LNCAP (cell line): Measurements from ENCODE around the gene CFAP90.

Source experiments
- TF ChIP-seq, protein P1 (sequence below): fragments of 450-650 bp; IDR thresholded peaks from 2 replicates; pipeline ENCODE4 v1.5.1; 2017; ENCODE audit warnings: mild to moderate bottlenecking

The CFAP90 gene

DNA sequence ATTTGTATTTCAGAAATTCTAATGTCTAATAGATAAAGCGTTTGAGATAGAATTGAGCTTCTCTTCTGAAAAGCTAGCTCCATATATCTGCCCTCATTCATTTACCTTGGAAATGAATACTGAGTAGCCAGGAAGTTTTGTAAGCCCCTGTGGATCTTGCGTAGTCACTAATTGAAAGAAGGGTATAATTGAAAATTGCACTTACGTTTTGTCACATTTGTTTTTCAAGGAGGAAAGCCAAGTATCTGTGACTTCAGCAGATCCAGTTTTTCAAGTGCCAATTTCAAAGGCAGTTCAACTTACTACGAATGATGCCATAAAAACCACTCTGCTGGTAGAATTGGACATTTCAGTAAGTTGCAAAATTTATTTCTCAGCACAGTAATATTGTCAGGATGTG, 32.0 kb upstream of the CFAP90 start:
- TF ChIP-seq, protein P1, sequence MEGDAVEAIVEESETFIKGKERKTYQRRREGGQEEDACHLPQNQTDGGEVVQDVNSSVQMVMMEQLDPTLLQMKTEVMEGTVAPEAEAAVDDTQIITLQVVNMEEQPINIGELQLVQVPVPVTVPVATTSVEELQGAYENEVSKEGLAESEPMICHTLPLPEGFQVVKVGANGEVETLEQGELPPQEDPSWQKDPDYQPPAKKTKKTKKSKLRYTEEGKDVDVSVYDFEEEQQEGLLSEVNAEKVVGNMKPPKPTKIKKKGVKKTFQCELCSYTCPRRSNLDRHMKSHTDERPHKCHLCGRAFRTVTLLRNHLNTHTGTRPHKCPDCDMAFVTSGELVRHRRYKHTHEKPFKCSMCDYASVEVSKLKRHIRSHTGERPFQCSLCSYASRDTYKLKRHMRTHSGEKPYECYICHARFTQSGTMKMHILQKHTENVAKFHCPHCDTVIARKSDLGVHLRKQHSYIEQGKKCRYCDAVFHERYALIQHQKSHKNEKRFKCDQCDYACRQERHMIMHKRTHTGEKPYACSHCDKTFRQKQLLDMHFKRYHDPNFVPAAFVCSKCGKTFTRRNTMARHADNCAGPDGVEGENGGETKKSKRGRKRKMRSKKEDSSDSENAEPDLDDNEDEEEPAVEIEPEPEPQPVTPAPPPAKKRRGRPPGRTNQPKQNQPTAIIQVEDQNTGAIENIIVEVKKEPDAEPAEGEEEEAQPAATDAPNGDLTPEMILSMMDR, result no peak

DNA sequence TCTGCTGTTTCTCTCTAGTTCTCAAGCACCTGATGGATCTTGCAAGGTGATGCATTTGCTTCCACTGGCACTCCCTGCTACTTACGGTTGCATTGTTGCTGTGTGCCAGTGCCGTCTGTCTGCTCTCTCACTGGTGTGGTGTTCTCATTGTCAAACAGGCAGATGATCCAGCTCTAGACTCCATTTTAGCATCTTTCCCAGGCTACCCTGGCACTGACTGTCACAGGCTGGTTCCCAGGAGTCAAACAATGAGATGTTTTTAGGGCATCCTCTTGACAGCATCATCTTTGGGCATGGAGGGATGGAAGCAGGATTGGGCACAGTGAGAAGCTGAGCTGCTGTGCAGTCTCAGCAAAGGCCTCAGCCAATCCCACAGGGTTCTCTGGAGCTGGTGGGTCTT, 30.9 kb upstream of the CFAP90 start:
- TF ChIP-seq, protein P1, result no peak

DNA sequence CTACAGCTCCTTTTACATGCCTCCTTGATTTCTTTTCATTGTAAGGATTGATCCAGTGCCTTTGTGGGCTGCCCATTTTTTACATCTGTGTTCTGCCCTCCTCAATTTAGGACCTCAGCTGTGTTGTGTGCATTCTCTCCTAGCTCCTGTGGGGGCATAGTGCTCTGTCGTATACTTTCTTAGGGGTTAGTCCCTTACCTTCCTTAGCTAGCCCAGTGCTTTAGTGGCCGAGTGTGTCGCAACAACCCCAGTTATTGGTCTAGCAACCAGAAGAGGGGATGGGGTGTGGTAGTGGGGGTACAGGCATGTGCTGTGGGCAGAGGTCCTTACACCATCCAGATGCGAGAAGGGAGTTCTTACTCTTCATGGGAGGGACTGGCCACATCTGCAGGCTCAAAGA, 30.2 kb upstream of the CFAP90 start:
- TF ChIP-seq, protein P1, result no peak

DNA sequence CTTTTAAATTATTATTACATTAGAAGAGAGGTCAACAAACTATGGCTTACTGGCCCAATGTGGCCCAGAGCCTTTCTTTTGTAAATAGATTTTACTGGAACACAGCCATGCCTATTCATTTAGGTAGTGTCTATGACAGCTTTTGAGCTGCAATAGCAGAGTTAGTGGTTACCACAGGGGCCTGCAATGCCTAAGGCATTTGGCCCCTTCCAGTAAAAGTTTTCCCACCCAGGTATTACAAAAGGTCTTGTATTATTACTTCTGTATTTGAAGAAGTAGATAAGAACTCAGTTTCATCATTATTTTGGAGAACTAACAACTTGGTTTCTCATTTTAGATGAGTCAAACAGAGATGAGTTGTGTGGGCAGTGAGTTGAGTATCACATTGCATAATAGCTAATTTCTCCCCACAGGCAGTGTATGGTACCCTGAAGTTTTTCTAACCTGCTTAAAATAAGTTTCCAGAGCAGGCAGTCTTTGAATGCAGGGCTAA, 27.5 kb upstream of the CFAP90 start:
- TF ChIP-seq, protein P1, result no peak

DNA sequence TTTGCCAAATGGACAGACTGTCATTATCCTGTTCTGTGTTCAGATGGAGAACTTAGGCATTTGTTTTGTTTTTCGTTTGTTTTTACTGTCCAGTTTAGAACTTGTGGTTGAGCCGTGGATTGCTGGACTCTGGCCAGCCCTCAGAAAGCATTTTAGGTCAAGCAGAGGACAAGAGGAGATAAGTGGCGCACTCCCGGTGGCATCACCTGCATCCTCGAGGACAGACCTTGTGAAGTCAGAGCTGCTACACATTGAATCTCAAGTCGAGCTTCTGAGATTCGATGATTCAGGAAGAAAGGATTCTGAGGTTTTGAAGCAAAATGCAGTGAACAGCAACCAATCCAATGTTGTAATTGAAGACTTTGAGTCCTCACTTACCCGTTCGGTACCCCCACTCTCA, 26.9 kb upstream of the CFAP90 start:
- TF ChIP-seq, protein P1, result no peak

DNA sequence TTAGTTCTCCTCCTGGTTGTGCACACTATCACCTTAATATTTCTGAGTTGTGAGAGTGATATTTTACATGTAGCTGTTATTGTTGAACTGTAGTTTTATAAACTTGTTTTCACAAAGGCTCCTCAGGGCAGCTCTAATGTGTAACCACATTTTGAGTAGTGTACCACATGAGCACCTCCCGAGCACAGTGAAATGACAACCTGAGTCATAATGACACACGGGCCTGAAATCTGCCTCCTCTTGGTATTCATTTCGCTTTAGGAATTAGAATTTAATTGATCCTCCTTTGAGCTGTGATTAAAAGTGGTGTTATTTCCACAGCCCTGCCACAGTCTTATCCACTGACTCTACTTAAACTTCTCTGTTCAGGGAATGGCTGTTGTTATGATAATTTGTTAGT, 25.9 kb upstream of the CFAP90 start:
- TF ChIP-seq, protein P1, result no peak

DNA sequence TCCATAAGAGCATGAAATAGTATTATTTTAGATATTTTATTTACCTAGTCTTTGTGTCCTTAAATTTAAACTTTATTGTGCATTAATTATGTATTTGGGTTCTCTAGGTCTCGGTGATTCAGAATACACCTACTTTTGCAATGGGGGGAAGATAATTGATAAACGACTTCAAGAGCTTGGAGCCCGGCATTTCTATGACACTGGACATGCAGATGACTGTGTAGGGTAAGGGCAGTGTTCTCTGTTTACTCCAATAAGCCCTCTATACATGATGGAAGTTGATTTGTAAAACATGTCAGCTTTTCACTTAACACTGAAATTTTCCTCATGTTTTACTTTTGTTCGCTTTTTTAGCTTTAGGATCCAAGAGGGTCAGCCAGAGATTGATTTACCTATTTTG, 24.2 kb upstream of the CFAP90 start:
- TF ChIP-seq, protein P1, result no peak

DNA sequence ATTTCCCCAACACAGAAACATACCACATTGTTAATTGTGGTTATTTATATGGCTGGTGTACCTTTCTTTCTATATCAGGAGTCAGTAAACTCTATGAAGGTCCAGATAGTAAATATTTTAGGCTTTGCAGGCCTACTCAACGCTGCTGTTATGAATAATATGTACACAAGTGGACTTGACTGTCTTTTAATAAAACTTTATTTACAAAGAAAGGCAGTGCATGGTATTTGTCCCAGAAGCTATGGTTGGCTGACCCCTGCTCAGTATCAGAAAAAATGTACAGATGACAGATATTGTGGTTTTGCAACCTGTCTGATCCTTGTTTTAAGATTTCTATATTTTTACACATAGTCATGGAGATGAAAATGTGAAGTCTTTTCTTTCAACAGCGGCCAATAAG, 23.7 kb upstream of the CFAP90 start:
- TF ChIP-seq, protein P1, result no peak
